NCI-H146 (cell line): ENCODE data around the gene ADAP1.

Experiments used
- DNase-seq: peaks from one replicate; lab custom pipeline; 2025; lab: John Stamatoyannopoulos, UW

Gene ADAP1

GRCh38 chr7:988963-989529 lies 34.6 kb upstream of the ADAP1 start:
- DNase-seq: no peak

- DNase-seq: peak; percentile 46
Observed at GRCh38 chr7:988426-988911, 34.0 kb upstream of the ADAP1 start.

GRCh38 chr7:987909-988308 lies 33.4 kb upstream of the ADAP1 start:
- no peak for DNase-seq

GRCh38 chr7:986766-987751 lies 32.6 kb upstream of the ADAP1 start:
- no peak for DNase-seq

DNA sequence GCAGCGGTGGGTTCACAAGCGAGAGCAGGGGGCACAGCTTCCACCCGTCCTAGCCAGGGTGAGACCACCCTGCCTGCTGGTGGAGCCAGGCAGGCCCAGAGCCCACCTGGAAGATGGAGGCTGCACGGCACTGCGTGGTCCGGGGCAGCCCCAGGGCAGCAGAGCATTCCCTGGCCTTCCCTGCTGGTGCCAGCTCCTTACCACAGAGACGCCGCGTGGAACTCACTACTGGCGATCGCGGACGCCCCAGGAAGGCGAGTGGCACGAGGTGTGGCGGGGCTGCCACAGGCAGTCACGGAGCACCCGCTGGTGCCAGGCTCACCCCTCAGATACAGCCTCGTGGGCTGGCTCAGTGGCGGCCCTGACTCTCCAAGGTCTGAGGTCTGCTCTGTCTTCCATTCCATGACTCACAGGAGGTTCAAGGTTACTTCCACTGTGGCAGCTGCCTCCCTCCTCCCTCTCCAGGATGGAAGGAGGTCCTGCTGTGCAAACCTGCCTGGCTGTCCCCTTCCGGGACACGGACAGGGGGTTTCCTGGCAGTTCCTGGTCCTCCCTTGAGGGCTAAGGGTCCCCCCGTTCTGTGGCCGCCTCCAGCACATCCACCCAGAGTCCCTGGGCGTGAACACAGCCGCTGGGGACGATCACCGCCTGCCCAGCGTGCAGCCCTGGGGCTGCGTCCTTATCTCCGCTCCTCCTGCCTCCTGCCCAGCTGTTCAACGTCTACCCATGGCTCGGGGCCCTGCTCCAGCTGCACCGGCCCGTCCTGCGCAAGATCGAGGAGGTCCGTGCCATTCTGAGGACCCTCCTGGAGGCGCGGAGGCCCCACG lies 31.6 kb upstream of the ADAP1 start:
- peak; percentile 36 for DNase-seq

GRCh38 chr7:985127-985416 lies 30.6 kb upstream of the ADAP1 start:
- DNase-seq: no peak

- DNase-seq: no peak
Observed at GRCh38 chr7:984361-985126, 30.1 kb upstream of the ADAP1 start.

- DNase-seq: no peak
Observed at GRCh38 chr7:983616-984071, 29.2 kb upstream of the ADAP1 start.

DNA sequence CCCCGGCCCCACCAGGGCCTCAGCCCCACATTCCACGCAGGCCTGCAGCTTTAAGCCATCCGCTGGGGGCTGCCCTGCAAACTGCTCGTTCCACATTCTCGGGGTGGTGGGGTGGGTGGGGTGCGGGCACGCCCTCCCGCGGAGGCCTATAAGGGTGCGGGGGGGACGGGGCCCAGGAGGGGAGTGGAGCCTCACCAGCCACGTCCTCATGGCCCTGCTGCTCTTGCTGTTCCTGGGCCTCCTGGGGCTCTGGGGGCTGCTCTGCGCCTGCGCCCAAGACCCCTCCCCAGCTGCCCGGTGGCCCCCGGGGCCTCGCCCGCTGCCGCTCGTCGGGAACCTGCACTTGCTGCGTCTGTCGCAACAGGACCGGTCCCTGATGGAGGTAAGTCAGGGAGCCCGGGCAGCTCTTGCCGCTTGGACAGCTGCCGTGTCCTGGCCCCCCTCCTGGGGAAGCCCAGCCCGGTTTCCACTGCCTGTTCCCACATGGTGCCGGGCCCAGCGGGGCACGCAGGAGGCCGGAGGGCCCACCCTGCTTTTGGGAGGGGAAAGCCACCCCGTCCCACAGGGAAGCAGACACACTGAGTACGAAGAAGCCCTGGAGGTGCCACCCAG lies 28.6 kb upstream of the ADAP1 start, which contains the start of gene CYP2W1:
CYP2W1 (plus strand) TSS at position 178 of the 612 bp plus-strand sequence; CDS start at position 209, 31 bp downstream.
- DNase-seq: no peak

GRCh38 chr7:982511-983003 lies 28.1 kb upstream of the ADAP1 start:
- DNase-seq: no peak

GRCh38 chr7:981793-982510 lies 27.5 kb upstream of the ADAP1 start:
- no peak for DNase-seq

GRCh38 chr7:979886-980571 lies 25.5 kb upstream of the ADAP1 start:
- DNase-seq: no peak

DNA sequence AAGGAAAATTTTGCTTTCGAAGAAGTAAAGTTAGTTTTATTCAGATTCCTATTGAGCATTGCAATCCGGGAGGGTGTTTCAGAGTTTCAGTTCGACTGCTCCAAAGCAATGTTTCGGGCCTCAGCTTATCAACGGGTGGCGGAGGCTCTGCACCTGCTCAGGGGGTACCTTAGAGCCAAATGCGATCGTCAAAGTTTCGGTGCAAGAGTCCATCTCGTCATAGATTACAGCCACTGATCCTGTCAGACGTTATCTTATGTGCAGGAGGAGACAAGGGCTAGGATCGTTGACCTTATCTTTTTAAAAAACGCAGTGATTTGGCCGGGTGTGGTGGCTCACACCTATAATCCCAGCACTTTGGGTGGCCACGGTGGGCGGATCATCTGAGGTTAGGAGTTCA lies 24.7 kb upstream of the ADAP1 start:
- no peak for DNase-seq

GRCh38 chr7:978416-979091 lies 24.1 kb upstream of the ADAP1 start:
- no peak for DNase-seq

DNA sequence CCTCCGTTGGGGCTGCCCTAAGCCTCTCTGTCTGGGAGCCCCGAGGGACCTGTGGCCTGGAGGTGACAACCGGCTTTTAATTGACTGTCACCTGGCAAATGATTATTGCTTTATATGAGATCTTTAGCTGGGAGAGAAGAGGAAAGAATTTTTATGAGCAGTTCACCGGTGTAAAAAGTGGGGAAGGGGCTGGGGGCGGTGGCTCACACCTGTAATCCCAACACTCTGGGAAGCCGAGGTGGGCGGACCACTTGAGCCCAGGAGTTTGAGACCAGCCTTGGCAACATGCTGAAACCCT lies 23.5 kb upstream of the ADAP1 start:
- no peak for DNase-seq

DNA sequence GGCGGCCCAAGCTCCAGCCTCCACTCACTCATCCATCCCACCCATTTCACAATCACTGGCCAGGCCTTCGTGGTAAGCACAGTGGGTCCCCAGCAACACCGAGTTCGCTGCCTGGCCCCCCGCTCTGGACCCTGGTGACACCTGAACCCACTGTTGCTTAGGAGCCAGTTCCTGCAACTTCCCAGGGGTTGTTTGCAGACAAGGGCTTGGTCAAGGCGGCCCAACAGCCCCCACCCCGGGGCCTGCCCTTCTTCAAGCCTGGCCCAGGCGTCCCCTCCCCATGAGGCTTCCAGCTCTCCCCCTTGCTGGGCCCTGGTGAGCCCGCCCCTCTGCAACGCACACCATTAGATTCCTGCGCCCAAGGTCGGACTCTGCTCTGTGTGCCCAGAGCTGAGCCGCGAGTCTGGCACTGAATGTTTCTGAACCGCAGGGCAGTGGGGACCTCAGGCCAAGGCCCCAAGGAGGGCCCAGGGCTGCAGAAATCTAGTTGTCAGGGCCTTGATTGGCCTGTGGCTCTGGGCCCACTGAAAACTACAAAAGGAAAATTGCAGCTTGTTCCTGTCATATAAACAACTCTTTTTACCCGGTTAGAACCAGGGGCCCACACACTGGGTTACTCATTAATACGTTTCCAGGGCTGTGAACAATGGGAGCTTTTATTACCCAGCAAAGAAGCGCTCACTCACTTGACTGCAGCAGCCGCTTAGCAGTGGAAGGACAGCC lies 23.0 kb upstream of the ADAP1 start:
- DNase-seq: peak; percentile 22

DNA sequence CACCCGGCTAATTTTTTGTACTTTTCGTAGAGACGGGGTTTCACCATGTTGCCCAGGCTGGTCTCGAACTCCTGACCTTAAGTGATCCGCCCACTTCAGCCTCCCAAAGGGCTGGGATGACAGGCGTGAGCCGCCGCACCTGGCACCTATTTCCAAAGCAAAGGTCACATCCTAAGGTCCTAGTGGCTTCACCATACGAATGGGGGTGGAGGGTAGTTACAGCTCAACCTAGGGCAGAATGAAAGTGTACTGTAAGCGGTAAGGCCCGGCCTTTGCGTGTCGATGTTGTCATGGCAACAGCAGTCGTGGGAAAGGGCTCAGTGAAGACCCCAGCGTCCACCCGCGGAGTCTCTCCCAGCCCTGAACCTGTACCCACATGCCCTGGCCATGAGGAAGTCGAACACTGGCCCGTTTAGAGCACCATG lies 22.4 kb upstream of the ADAP1 start:
- DNase-seq: no peak

DNA sequence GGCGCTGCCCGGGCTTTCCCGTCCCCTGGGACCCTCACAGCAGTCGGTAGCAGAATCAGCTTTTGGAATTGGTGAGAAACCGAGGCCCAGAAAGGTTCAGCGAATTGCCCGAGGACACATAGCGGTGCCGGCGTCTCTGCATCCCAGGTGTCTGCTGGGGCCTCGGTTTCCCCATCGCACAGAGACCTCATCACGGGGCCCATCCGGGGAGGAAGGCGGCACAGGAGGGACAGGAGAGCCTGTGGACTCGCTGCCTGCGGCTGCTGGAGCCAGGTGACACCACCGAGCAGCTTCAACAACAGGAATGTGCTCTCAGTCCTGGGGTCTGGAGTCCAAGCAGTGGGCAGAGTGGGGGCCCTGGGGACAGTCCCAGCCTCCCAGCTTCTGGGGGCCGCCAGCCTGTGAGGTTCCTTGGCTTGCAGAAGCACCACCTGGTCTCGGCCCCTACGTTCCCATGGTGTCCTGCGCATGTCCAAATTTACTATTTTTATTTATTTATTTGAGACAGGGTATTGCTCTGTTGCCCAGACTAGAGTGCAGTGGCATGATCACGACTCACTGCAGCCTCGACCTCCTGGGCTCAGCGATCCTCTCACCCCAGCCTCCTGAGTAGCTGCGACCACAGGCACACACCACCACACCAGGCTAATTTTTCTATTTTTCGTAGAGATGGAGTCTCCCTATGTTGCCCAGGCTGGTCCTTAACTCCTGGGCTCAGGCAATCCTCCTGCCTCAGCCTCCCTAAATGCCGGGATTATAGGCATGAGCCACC lies 21.4 kb upstream of the ADAP1 start:
- DNase-seq: no peak
